Stimulated activated CD8-positive, alpha-beta memory T cell treated with anti-CD3 and anti-CD28 coated beads, Interleukin-12 subunit alpha, Interleukin-12 subunit beta, amount 100 ng/mL, for 1 hour (primary cell): ENCODE results near the gene THAP4.
"Not testable (repeated sequence)": the region's sequence is repeated elsewhere in the genome, so short reads cannot be mapped to it uniquely, and the experiment has no call there.

ENCODE experiments used
- DNase-seq: peaks from one replicate; pipeline ENCODE4 v3.0.0-alpha.2; 2020; ENCODE audit warnings: low read depth

The THAP4 gene

DNA sequence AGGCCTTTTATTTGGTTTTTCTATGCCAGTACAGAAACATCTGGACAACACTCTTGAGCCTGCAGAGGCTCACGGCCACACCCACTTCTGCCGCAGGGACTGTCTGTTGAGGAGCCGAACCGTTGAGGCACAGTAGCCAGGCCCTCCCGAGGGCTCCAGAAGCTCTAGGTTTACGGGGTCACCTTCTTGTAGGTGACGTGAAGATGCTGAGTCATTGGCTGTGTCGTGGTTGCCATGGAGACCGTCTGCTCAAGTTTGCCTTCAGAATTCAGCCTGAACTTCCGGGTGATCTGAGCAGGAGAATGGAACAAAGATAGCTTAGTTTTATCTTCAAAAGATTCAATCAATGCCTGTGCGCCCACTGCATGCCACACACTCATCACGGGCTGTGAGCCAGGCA, 52.5 kb downstream of the THAP4 start:
- DNase-seq, result no peak

DNA sequence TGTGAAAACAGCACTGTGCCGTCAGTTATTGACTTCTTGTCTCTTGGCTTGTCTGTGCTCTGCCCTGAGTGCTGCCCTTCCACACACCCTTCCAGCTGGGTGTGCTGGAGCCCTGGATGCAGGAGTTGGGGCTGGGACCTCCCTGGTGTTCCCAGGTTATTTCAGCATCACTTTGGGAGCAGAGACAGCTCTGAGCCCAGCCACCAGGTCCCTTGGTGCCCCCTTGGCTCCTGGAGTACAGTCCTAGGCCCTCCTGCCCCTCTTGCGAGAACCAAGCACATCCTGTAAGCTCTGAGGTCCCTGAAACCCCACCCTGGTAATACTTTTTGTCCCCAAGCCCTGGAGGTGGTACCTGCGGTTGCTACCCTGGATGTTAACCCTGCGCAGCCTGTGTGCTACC, 54.2 kb downstream of the THAP4 start:
- no peak for DNase-seq

DNA sequence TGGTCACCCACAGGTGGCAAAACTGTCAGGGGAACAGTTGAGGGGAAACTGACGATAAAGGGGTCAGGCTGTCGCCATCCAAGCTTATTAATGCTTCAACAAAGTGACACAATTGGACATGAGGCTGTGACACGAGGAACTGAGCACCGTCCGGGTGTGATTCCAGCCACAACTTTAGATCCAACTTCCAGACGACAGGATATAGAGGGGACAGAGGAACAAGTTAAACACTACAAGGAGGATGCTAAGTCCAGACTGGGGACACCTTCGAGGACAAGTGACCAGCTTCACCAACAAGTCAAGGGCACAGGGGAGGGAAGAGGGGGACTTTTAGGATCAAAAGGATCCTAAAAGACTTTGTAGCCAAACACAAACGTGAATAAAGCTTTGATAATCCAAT, 54.6 kb downstream of the THAP4 start:
- no peak for DNase-seq

DNA sequence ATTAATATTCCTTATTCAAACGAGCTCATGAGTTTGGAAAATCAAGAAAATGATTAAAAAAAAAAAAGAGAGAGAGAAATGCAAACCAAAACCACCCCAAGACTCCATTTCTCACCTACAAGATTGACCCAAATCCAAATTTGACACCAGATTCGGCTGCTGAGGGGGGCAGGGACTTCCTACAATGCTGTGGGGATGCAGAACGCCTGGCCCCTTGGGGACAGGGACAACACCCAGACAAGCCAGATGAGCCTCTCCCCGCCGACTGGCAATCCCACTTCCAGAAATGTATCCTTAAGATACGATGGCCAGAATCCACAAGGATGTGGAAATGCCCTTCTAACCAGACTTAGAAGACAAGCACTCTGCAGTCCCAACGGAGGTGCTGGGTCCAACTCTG, 57.7 kb downstream of the THAP4 start:
- no peak for DNase-seq

DNA sequence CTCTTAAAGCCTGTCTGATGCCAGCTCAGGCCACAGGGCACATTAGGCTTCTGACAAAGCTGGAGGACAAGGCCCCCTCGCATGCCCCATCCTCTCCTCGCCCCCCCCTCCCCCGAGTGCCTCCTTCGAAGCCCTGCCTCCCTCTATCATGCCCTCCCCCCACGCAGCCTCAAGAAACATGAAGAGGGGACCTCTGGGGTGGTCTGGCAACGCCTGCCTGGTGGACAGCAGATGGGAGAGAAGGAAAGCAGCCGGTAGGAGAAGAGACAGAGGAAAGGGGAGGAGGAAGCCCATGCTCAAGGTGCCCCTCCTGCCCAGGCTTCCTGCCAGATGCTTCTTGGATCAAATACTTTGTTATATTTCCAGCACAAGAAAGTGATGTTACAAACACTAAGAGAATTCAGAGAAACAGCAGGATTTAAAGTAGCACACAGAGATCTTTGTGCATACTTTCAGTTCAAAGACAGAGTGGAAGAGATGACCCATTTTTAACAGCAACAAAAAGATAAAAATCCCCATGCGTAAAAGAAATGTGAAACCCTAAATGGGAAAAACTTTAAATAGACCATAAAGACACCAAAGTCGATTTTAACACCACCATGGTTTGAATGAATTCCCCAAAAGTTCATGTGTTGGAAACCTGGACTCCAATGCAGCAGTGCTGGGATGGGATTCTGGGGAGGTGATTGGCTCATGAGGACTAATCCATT, 59.4 kb downstream of the THAP4 start:
- DNase-seq, result no peak

DNA sequence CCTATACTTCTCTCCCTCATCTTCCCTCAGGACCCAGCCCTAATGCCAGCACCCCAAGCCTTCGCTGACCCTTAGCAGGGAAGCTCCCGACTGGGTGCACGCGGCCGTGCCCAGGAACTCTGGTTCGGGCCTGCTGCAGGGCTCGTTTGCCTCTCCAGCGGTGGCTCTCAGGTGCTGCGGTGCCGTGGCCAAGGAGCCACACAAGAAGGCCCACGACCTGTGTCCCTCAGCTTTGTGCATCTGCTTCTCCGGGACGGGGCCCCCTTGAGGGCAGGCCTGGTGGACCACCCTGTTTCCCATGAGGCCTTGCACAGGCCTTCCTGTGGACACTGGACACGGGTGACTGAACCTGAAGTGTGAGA, 60.7 kb downstream of the THAP4 start:
- DNase-seq, result no peak

DNA sequence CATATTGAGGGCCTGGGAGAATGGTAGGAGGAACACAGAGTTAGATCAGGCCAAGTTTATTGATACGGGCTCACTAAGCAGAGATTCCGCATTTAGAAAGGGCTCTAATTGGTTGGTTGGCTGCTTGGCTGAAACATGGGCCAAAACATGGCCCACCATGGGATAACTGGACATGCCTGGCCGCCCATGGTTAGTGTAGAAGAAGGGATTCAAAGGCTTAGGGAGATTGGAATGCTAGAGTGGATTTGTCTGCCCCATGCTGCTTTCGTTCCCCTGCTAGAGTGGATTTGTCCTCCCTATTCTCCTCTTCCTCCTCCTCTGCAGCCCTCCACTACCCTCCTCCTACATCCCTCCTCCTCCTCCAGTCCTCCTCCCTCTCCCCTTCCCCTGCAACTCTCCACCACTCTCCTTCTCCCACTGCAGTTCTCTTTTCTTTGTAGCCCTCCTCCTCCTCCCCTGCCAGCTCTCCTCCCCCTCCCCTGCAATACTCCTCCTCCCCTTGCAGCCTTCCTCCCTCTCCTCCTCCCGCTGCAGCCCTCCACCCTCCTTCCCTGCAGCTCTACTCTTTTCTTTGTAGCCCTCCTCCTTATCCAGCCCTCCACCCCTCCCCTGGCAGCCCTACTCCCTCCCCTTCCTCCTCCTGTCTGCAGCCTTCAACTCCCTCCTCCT, 61.2 kb downstream of the THAP4 start:
- no peak for DNase-seq

DNA sequence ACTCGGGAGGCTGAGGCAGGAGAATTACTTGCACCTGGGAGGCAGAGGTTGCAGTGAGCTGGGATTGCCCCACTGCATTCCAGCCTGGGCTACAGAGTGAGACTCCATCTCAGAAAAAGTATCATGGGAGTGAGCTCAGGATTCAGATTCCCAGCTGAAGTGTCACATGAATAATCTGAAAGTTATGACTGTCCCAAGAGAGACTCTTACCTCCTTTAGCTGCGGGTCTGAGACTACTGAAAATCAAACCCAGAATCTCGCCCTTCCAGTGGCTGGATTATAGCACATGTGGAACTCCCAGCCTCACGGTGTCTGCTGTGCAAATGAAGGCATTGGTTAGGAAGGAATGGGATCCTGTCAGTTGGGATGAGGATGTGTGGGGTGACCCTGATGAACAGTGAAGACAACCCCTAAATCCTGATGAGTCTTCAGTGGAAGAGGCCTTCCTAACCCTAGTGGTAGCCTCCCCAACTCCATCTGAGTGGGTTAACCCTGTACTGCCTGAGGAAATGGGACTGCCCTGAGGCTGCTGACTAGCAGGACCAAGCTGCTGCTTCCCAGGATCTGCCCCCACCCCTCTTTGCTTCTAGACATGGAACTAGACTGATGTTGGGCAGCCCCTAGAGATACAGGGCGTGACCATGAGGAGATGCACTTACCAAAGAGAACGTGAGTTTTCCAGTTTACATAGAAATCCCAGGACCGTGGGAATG, 61.9 kb downstream of the THAP4 start:
- DNase-seq, result no peak

DNA sequence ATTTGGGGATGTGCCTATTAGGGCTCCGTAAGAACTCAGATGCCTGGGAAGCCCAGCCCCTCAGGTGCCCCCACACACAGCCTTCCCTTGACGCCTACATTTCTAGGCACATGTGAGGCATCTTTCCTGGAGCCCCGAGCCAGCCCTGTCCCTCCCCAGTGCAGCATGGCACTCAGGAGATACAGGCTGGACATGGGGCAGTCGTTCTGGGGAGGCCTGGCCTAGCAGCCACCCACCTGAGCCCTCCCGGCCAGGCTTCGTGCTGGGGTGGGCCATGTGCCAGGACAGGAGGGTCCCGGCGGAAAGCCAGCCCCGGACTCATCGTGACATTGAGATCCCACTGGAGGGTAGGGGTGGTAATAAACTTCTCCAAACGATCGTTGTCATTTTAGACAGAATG, 63.2 kb downstream of the THAP4 start:
- DNase-seq, result no peak

DNA sequence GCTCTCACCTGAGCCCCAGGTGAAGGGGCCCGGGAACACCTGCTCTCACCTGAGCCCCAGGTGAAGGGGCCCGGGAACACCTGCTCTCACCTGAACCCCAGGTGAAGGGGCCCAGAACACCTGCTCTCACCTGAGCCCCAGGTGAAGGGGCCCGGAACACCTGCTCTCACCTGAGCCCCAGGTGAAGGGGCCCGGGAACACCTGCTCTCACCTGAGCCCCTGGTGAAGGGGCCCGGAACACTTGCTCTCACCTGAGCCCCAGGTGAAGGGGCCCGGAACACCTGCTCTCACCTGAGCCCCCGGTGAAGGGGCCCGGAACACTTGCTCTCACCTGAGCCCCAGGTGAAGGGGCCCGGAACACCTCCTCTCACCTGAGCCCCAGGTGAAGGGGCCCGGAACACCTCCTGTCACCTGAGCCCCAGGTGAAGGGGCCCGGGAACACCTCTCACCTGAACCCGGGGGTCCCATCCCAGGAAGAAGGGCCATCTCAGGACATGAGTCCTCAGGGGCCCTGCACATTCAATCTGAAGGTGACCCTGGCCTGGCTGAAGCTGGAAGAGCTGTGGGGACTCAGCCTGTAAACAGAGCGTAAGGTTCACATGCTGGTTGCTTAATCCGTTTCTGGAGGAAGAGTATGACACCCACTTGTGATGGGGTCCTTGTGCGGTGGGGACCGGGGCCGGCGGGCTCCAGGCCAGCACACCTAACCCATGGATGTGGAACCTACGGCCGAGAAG, 63.9 kb downstream of the THAP4 start:
- not testable (repeated sequence) for DNase-seq

DNA sequence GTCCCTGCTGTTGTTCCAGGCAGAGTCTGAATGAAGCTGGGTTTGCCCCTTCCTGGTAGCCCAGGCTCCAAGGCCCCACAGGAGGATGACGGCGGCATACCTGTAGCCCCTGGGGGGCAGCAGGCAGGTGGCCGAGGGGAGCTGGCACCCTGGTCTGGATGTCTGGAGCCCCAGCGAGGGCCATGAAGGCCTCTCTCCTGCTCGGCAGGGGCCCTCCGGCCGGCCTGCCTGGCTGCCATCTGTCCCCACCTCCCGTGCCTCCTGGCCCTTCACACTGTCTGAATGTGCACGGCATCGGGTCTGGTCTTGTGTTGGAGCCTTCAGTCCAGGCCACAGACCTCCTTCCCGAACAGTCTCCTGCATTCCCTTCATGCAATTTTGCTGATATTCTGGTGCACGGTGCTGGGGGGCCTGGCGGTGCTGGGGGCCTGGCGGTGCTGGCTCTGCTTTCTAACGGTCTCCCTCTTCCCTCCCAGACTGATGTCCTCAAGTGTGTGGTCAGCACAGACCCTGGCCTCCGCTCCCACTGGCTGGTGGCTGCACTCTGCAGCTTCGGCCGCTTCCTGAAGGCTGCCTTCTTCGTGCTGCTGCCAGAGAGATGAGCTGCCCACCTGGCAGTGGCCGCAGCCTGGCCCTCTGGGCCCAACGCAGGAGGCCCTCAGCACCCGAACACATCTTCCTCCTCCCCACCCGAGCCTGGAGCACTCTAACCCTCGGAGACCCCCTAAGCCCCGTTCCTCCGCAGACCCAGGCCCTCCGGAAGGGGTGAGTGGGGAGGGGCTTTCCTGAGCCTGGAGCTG, 64.9 kb downstream of the THAP4 start:
- no peak for DNase-seq

DNA sequence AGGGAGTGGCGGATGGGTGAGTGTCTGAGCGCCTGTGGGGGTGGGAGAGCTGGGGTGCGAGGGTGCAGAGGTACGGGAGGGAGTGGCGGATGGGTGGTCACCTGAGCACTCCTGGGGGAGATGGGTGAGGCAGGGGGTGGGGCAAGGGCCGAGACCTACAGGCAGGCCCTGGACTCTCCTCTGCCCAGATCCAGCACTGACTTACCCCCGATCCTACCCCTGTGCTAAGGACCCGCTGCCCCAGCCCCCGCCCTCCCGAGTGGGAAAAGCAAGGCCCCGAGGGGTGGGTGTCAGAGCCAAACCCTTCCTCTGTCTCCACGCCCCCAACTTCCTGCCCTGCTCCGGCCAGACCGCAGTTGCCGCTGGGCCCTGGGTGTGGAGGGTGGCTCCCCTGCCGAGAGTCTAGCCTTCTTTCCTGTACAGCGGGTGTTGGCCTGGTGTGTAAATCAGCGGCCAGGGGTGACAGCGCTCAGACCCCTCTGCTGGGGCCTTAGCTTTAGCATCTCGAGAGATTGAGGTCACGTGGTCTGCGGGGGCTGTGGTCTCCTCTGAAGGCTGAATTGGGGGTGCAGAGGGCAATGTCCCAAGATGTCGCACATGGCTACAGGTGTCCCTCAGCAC, 65.9 kb downstream of the THAP4 start:
- DNase-seq, result no peak

DNA sequence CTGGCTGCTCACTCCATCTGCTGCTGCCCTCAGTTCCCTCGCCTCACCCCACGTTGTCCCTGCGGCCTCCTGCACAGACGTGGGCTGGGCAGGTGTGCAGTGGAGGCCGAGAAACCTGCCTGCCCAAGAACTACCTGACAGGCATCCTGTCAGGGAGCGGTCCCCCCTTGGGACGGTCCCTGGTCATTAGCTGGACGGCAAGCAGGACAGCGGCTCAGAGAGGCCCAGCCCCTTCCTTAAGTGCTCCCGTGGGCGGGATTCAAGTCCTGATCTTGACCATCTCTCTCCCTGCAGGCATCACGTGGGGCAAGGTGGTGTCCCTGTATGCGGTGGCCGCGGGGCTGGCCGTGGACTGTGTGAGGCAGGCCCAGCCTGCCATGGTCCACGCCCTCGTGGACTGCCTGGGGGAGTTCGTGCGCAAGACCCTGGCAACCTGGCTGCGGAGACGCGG, 67.1 kb downstream of the THAP4 start:
- no peak for DNase-seq

DNA sequence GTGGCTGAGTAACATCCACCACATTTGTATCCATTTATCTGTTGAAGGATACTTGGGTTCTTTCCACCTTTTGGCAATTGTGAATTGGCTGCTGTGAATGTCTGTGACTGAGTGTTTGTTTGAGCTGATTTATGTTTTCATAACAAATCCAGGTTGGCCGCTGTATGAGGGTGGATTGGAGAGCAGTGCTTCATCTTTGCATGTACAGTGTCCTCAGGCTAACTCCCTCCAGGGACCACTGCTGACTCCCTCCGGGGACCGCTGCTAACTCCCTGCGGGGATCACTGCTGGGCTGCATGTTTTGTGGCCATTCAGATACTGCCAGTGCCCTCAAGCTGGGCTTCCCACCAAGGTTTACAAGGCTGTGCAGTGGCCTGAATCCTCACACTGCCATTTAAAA, 68.2 kb downstream of the THAP4 start:
- no peak for DNase-seq

DNA sequence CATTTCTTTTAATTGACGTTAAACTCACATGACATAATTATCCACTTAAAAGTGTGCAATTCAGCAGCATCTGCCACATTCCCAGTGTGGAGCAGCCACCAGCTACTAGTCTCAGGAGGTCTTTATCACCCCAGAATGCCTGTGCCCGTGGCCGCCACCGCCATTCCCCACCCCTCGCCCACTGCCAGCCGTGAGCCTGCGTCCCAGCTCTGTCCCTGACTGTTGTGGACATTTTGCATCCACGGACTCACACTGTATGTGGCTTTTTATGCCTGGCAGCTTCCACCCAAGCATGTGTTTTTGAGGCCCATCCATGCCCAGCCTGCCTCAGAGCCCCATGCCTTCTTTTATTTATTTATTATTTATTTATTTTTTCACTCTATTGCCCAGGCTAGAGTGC, 69.2 kb downstream of the THAP4 start:
- no peak for DNase-seq

DNA sequence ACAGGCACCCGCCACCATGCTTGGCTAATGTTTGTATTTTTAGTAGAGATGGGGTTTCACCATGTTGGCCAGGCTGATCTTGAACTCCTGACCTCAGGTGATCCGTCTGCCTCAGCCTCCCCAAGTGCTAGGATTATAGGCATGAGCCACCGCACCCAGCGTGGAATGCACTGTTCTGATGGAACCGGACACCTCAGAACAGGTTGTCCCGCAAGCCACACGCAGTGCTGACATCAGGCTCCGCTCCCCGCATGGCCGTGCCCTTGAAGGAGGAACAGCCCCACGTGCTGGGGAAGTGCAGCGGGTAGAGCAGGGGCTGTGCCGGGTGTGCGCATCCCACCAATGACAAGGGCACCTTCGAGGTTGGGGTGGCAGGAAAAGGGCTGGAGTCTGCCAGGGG, 69.7 kb downstream of the THAP4 start:
- not testable (repeated sequence) for DNase-seq

DNA sequence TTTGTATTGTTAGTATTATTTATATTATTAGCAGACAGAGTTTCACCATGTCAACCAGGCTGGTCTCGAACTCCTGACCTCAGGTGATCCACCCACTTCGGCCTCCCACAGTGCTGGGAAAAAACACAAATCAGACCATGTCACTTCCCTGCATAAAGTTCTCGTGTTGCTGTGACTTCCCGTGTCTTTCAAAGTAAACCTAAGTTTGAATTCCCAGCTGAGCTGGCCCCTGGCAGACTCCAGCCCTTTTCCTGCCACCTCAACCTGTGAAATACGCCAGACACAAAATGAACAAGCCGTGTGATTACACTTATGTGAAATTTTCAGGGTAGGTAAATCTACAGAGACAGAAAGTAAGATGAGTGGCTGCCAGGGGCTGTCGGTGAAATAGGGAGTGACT, 70.5 kb downstream of the THAP4 start:
- no peak for DNase-seq

DNA sequence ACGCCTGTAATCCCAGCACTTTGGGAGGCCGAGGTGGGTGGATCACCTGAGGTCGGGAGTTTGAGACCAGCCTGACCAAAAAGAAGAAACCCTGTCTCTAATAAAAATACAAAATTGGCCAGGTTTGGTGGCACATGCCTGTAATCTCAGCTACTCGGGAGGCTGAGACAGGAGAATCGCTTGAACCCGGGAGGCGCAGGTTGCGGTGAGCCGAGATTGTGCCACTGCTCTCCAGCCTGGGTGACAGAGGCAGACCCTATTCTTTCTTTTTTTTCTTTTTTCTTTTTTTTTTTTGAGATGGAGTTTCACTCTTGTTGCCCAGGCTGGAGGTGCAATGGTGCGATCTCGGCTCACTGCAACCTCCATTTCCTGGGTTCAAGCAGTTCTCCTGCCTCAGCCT, 70.9 kb downstream of the THAP4 start:
- not testable (repeated sequence) for DNase-seq

DNA sequence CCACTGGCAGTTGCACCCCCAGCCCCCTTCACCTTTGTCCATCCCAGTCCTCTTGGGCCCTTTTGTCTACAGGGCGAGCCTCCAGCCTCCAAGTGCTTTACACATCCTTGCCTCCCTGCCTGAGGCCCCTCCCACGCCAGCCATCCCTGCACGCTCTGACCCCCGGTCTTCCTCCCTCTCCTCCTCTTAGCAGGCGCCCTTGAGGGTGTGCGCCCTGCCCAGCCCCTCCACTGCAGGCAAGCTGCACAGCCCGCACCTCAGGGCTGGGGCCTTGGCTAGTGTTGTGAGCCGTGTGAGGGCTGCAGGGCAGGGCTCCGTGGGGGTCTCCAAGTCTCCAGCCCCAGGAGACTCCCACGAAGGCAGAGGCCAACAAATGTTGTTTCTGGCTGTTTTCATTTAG, 71.5 kb downstream of the THAP4 start:
- no peak for DNase-seq

DNA sequence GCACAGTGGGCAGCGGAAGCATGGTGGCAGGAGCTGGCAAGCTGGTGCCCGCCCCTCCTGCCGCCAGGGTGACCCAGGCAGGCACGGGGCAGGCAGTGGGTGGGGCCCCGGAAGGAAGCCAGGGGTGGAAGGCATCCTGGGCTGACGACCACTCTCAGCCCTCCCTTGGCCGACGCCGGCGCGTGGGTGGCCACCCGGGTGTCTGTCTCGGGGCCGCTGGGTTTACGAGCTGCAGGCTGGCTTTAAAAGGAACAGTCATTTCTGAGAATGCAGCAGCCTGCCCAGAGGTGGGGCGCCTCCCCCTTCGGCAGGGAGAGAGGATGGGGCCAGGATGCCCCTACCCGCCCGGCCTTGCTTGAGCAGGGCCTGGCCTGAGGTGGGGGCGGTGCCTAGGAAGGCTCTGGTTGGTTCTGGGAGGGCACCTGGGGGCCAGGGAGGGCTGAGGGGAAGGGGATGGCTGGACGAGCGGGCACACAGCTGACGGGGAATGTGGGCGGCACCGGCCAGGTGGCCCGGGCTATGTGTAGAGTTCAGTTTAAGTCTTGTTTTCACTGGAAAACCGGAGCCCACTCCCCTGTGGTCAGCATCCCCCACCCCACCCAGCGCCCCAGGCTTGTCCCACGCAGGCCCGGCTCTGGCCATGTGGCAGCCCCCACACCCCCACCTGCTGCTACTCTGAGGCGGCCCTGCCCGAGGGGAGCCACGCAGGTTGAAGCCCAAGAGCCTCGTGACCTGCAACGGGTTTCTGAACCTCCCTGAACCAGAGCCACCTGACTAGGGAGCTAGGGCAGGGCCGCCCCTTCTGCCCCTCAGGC, 72.2 kb downstream of the THAP4 start:
- no peak for DNase-seq
